ENCODE results near the gene RPLP2. TPM values are rescaled to one million over a fixed set of nuclear protein-coding genes. Genes with fewer than 3 reads are reported as not detected.

RPLP2 gene
- total and polyA plus RNA-seq, 8 donors: 761 to 1,687 (median 1,137) TPM

- H3K27ac ChIP-seq: no peak overlapping the region
- peaks cover 4 to 31% (median 27%) of the 10 kb centered on the region in 3 donors for H3K4me1 ChIP-seq
- no peak overlapping the region for H3K4me3 ChIP-seq
- peaks cover 0 to 45% (median 21%) of the 10 kb centered on the region in 3 donors for H3K36me3 ChIP-seq
- no peaks in the 10 kb centered on the region for H3K27me3 ChIP-seq
- WGBS, 2 donors: 84 to 91% methylated on average over 3 to 5 of the region's 5 CpGs
- no peak for FAIRE-seq
- H3K9me3 ChIP-seq: no peaks in the 10 kb centered on the region
- ATAC-seq: no peak
- no peak for TF ChIP-seq CTCF (IDR thresholded peaks at IDR 0.05)
- intact Hi-C loops (cut with DNase I): no loop called here
- DNase-seq: peak in 1 of 6 donors; percentile 33
Observed at GRCh38 chr11:839280-839623, 29.5 kb downstream of the RPLP2 start.

- peak overlapping the region in 2 of 4 donors; percentile 77 to 92 for H3K4me3 ChIP-seq
- peaks cover 4 to 31% (median 30%) of the 10 kb centered on the region in 3 donors for H3K4me1 ChIP-seq
- intact Hi-C loops (cut with DNase I): no loop called here
- no peaks in the 10 kb centered on the region for H3K9me3 ChIP-seq
- FAIRE-seq: no peak
- WGBS, 2 donors: 54 to 66% methylated on average over 25 of the region's 25 CpGs
- no peak for TF ChIP-seq CTCF (IDR thresholded peaks at IDR 0.05)
- DNase-seq: peak in 1 of 6 donors; percentile 49
- H3K27ac ChIP-seq: no peak overlapping the region
- ATAC-seq: no peak
- H3K36me3 ChIP-seq: peaks cover 0 to 45% (median 21%) of the 10 kb centered on the region in 3 donors
- no peaks in the 10 kb centered on the region for H3K27me3 ChIP-seq
Observed at GRCh38 chr11:839875-840617, 30.3 kb downstream of the RPLP2 start.

- intact Hi-C loops (cut with DNase I): no loop called here
Observed at GRCh38 chr11:841981-842369, 32.2 kb downstream of the RPLP2 start.

GRCh38 chr11:842370-843002 lies 32.7 kb downstream of the RPLP2 start, which contains the start of the genes POLR2L and TSPAN4:
POLR2L (minus strand) TSS chr11:842529; CDS start chr11:842508, 21 bp downstream.
TSPAN4 (plus strand) TSS chr11:842852; CDS start chr11:850305, 7,453 bp downstream.
- intact Hi-C loops (cut with DNase I): no loop called here

More at GRCh38 chr11:841981-842369, 32.2 kb downstream of the RPLP2 start:
- Histone ChIP-seq H3K4me1 (peaks cover 4 to 28% (median 25%) of the 10 kb centered on the region in 3 donors), H3K27me3 (no peaks in the 10 kb centered on the region), H3K27ac (peak overlapping the region; percentile 83 to 93 (median 92)), H3K36me3 (peaks cover 0 to 36% (median 21%) of the 10 kb centered on the region in 3 donors), H3K9me3 (no peaks in the 10 kb centered on the region), H3K4me3 (peak overlapping the region; percentile 69 to 92 (median 79))
- WGBS, 2 donors: 0 to 1% methylated on average over 27 of the region's 27 CpGs
- FAIRE-seq (no peak), DNase-seq (peak in 1 of 6 donors; percentile 55), ATAC-seq (peak; percentile 5 to 14 (median 7))
- no peak for TF ChIP-seq CTCF (IDR thresholded peaks at IDR 0.05)

More at GRCh38 chr11:842370-843002, 32.7 kb downstream of the RPLP2 start, which contains the start of the genes POLR2L and TSPAN4:
- TF ChIP-seq CTCF (IDR thresholded peaks at IDR 0.05): no peak
- DNase-seq: peak; percentile 86 to 96 (median 89)
- no peaks in the 10 kb centered on the region for H3K9me3 ChIP-seq
- FAIRE-seq: no peak
- peaks cover 4 to 28% (median 25%) of the 10 kb centered on the region in 3 donors for H3K4me1 ChIP-seq
- peak within 1 kb of the TSS; percentile 83 to 93 (median 92) for H3K27ac ChIP-seq
- no peaks in the 10 kb centered on the region for H3K27me3 ChIP-seq
- 0 to 1% methylated on average over 64 to 87 of the region's 87 CpGs for WGBS, 2 donors
- peak; percentile 60 to 76 (median 68) for ATAC-seq
- peaks cover 0 to 31% (median 19%) of the 10 kb centered on the region in 3 donors for H3K36me3 ChIP-seq
- H3K4me3 ChIP-seq: peak within 1 kb of the TSS; percentile 69 to 92 (median 79)

Data from pancreas (tissue), 10 donors.